ENCODE measurements around the gene TNRC6B. TPM values are rescaled to one million over a fixed set of nuclear protein-coding genes. Genes with fewer than 3 reads are reported as not detected.

Gene TNRC6B, protein sequence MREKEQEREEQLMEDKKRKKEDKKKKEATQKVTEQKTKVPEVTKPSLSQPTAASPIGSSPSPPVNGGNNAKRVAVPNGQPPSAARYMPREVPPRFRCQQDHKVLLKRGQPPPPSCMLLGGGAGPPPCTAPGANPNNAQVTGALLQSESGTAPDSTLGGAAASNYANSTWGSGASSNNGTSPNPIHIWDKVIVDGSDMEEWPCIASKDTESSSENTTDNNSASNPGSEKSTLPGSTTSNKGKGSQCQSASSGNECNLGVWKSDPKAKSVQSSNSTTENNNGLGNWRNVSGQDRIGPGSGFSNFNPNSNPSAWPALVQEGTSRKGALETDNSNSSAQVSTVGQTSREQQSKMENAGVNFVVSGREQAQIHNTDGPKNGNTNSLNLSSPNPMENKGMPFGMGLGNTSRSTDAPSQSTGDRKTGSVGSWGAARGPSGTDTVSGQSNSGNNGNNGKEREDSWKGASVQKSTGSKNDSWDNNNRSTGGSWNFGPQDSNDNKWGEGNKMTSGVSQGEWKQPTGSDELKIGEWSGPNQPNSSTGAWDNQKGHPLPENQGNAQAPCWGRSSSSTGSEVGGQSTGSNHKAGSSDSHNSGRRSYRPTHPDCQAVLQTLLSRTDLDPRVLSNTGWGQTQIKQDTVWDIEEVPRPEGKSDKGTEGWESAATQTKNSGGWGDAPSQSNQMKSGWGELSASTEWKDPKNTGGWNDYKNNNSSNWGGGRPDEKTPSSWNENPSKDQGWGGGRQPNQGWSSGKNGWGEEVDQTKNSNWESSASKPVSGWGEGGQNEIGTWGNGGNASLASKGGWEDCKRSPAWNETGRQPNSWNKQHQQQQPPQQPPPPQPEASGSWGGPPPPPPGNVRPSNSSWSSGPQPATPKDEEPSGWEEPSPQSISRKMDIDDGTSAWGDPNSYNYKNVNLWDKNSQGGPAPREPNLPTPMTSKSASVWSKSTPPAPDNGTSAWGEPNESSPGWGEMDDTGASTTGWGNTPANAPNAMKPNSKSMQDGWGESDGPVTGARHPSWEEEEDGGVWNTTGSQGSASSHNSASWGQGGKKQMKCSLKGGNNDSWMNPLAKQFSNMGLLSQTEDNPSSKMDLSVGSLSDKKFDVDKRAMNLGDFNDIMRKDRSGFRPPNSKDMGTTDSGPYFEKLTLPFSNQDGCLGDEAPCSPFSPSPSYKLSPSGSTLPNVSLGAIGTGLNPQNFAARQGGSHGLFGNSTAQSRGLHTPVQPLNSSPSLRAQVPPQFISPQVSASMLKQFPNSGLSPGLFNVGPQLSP (N-terminal part only)
- 5.6 to 6.2 TPM (median 5.9 TPM) in 3 replicates for polyA plus RNA-seq
- 14.4 TPM for polyA plus RNA-seq (2011; ENCODE audit: low read depth)
- polyA plus RNA-seq (2011; cell fraction: cytosol; rRNA removed): 2.9 and 3.2 TPM in 2 replicates
- 15.5 and 19.1 TPM in 2 replicates for polyA plus RNA-seq (2011; cell fraction: nucleus; rRNA removed)
- 4.6 and 7.8 TPM in 2 replicates for polyA plus RNA-seq (2012; ENCODE audit: low replicate concordance)
- 32.5 to 38.7 TPM (median 34.5 TPM) in 3 replicates for polyA minus RNA-seq
- 14.2 TPM for polyA minus RNA-seq (2011; cell fraction: cytosol; rRNA and poly(A)+ RNA removed)
- 33.3 and 61.8 TPM in 2 replicates for polyA minus RNA-seq (2011; cell fraction: nucleus; rRNA and poly(A)+ RNA removed)

DNA sequence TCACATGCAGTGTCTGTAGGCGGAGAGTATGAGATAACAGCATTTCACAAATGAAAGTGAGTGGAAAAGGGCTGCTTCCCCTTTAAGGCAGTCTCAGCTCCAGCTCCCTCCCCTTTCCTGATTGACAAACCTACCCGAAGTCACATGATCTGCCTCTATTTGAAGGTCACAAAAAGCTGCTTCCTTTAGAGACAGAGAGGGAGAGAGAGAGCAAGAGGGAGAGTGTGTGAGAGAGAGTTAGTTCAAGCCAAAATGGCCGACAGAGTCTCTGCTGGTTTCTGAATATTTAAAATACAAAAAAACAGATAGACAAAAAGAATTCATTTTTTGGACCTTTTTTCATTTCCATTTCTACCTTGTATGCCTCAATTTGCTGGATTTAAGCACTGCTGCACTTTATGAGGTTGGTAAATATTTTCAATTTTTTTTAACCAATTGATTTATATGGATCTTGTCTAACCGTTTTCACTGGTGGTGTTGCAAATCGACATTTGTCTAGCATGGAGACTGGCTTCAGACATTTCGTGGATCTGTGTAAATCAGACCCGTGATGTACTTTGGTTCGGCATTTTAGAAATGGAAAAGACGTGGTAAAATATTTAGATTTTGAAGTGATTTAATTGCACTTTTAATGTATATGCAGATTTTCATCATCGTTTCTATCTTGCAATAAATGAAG, at the start of gene TNRC6B:
TSS of gene TNRC6B (plus strand) at position 188 of the 679 bp plus-strand sequence. CDS start at position 399, 211 bp downstream.
- peak within 1 kb of the TSS; percentile 62 to 96 (median 87) for H3K4me3 ChIP-seq (ENCODE audit: control insufficient read depth in 2 of 3, extremely low read depth in 1 of 3, insufficient read depth in 2 of 3, low read depth in 1 of 3, low read length in 3 of 3)
- H3K9me3 ChIP-seq (ENCODE audit: control insufficient read depth, low read depth, low read length): no peaks in the 10 kb centered on the region
- dilution Hi-C loops (cut with MboI; ENCODE audit: extremely low pct_ligation_motif_present, low sequenced_read_pairs): no loop called here
- H3K9me1 ChIP-seq (ENCODE audit: control insufficient read depth, extremely low read depth, insufficient read depth, low read length): no peaks in the 10 kb centered on the region
- peak within 1 kb of the TSS; percentile 91 for H3K9ac ChIP-seq (ENCODE audit: control insufficient read depth, extremely low read depth, insufficient read depth, low read length)
- peaks cover 28% of the 10 kb centered on the region for H3K4me1 ChIP-seq (ENCODE audit: control insufficient read depth, extremely low read depth, insufficient read depth, low read length)
- DNase-seq (ENCODE audit: low read depth, low spot score): peak; percentile 82
- peak within 1 kb of the TSS; percentile 77 for H2AFZ ChIP-seq (ENCODE audit: control insufficient read depth, low read length)
- H3K27me3 ChIP-seq (ENCODE audit: control insufficient read depth, extremely low read depth, insufficient read depth, low read length): no peaks in the 10 kb centered on the region
- H3K27ac ChIP-seq (ENCODE audit: control insufficient read depth, insufficient read depth, low read length): peak within 1 kb of the TSS; percentile 95
- H3K4me2 ChIP-seq (ENCODE audit: control insufficient read depth, extremely low read depth, insufficient read depth, low read depth, low read length): peak within 1 kb of the TSS; percentile 81
- H3K36me3 ChIP-seq (ENCODE audit: control insufficient read depth in 2 of 2, extremely low read depth in 1 of 2, insufficient read depth in 2 of 2, low read length in 2 of 2): no peaks in the 10 kb centered on the region
- peaks cover 46% of the 10 kb centered on the region for H3K79me2 ChIP-seq (ENCODE audit: control insufficient read depth, insufficient read depth, low read length)
- peak; percentile 79 for FAIRE-seq
- no peaks in the 10 kb centered on the region for H4K20me1 ChIP-seq (ENCODE audit: control insufficient read depth, extremely low read depth, insufficient read depth, low read length)
- TF ChIP-seq, protein P1, sequence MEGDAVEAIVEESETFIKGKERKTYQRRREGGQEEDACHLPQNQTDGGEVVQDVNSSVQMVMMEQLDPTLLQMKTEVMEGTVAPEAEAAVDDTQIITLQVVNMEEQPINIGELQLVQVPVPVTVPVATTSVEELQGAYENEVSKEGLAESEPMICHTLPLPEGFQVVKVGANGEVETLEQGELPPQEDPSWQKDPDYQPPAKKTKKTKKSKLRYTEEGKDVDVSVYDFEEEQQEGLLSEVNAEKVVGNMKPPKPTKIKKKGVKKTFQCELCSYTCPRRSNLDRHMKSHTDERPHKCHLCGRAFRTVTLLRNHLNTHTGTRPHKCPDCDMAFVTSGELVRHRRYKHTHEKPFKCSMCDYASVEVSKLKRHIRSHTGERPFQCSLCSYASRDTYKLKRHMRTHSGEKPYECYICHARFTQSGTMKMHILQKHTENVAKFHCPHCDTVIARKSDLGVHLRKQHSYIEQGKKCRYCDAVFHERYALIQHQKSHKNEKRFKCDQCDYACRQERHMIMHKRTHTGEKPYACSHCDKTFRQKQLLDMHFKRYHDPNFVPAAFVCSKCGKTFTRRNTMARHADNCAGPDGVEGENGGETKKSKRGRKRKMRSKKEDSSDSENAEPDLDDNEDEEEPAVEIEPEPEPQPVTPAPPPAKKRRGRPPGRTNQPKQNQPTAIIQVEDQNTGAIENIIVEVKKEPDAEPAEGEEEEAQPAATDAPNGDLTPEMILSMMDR (optimal IDR thresholded peaks at IDR 0.05 in 1 of 3, IDR thresholded peaks at IDR 0.05 in 1 of 3, conservative IDR thresholded peaks at IDR 0.05 in 1 of 3; ENCODE audit: extremely low read depth in 1 of 3, insufficient read depth in 2 of 3, low read length in 3 of 3): no peak
- no peak for TF ChIP-seq EZH2 (IDR thresholded peaks at IDR 0.05; ENCODE audit: low read length)

DNA sequence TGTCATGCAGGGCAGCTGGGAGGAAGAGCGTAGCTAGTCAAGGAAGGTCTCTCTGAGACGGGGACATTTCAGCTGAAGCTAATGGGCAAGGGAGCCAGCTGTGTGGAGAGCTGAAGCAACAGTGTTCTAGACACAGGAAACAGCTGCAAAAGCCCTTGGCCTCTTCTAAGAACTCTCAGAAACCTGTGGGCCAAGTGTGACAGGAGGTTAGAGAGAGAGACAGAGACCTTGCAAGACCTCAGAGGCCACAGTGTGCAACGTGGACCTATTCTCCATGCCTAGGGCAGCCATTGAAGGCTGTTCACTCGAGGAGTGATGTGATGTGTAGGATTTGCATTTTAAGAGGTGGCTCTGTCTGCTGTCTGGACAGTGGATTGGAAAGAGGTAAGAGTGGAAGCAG, 48.7 kb upstream of the TNRC6B start:
- H2AFZ ChIP-seq (ENCODE audit: control insufficient read depth, low read length): no peak overlapping the region
- H3K9me3 ChIP-seq (ENCODE audit: control insufficient read depth, low read depth, low read length): no peaks in the 10 kb centered on the region
- no peaks in the 10 kb centered on the region for H3K79me2 ChIP-seq (ENCODE audit: control insufficient read depth, insufficient read depth, low read length)
- H3K36me3 ChIP-seq (ENCODE audit: control insufficient read depth in 2 of 2, extremely low read depth in 1 of 2, insufficient read depth in 2 of 2, low read length in 2 of 2): no peaks in the 10 kb centered on the region
- H3K27me3 ChIP-seq (ENCODE audit: control insufficient read depth, extremely low read depth, insufficient read depth, low read length): no peaks in the 10 kb centered on the region
- H3K4me1 ChIP-seq (ENCODE audit: control insufficient read depth, extremely low read depth, insufficient read depth, low read length): no peaks in the 10 kb centered on the region
- DNase-seq (ENCODE audit: low read depth, low spot score) (no peak), FAIRE-seq (no peak)
- no peak overlapping the region for H3K27ac ChIP-seq (ENCODE audit: control insufficient read depth, insufficient read depth, low read length)
- H3K4me2 ChIP-seq (ENCODE audit: control insufficient read depth, extremely low read depth, insufficient read depth, low read depth, low read length): no peak overlapping the region
- no peak overlapping the region for H3K4me3 ChIP-seq (ENCODE audit: control insufficient read depth in 2 of 3, extremely low read depth in 1 of 3, insufficient read depth in 2 of 3, low read depth in 1 of 3, low read length in 3 of 3)
- TF ChIP-seq EZH2 (IDR thresholded peaks at IDR 0.05; ENCODE audit: low read length): no peak
- TF ChIP-seq, protein P1 (optimal IDR thresholded peaks at IDR 0.05 in 1 of 3, IDR thresholded peaks at IDR 0.05 in 1 of 3, conservative IDR thresholded peaks at IDR 0.05 in 1 of 3; ENCODE audit: extremely low read depth in 1 of 3, insufficient read depth in 2 of 3, low read length in 3 of 3): no peak
- dilution Hi-C loops (cut with MboI; ENCODE audit: extremely low pct_ligation_motif_present, low sequenced_read_pairs): no loop called here
- H3K9ac ChIP-seq (ENCODE audit: control insufficient read depth, extremely low read depth, insufficient read depth, low read length): no peak overlapping the region
- no peaks in the 10 kb centered on the region for H4K20me1 ChIP-seq (ENCODE audit: control insufficient read depth, extremely low read depth, insufficient read depth, low read length)
- no peaks in the 10 kb centered on the region for H3K9me1 ChIP-seq (ENCODE audit: control insufficient read depth, extremely low read depth, insufficient read depth, low read length)

Data from keratinocyte (primary cell).